Prostate gland (tissue), 2 donors: ENCODE data around the gene KRT72. TPM values are rescaled to one million over a fixed set of nuclear protein-coding genes. Genes with fewer than 3 reads are reported as not detected.

Experiments
- DNase-seq: peaks from one replicate; pipeline ENCODE4 v3.0.0-alpha.2; 2019; ENCODE audit warnings: low spot score
- H3K27ac ChIP-seq, 2 donors: fragments of 200-600 bp; sonication (generic); 2 replicates each; pipeline ENCODE4 v1.5.1; 2017 to 2019
- H3K27me3 ChIP-seq: fragments of 200-600 bp; sonication (generic); replicated peaks from 2 replicates; pipeline ENCODE4 v1.5.1; 2019; ENCODE audit not compliant: insufficient read depth
- H3K36me3 ChIP-seq, 2 donors: fragments of 200-600 bp; sonication (generic); 1 replicate in 1 of 2; 2 replicates in 1 of 2; pipeline versions ENCODE4 v1.5.1 to v1.8.1; 2017 to 2019
- H3K4me1 ChIP-seq: fragments of 200-600 bp; sonication (generic); replicated peaks from 2 replicates; pipeline ENCODE4 v1.5.1; 2019
- H3K4me3 ChIP-seq, 2 donors: fragments of 200-600 bp; sonication (generic); 2 replicates each; pipeline ENCODE4 v1.5.1; 2017 to 2019
- H3K9me3 ChIP-seq: fragments of 200-600 bp; sonication (generic); 2 replicates; pipeline ENCODE4 v1.5.1; 2017
- CTCF ChIP-seq, 4 experiments: fragments of 200-600 bp in 2 of 4; fragments of 450-650 bp in 2 of 4; sonication (generic) in 2 of 4; IDR thresholded peaks; 1 replicate in 3 of 4; 2 replicates in 1 of 4; pipeline ENCODE4 v1.5.1; 2016 to 2019; ENCODE audit warnings: antibody characterized with exemption in 4 of 4, mild to moderate bottlenecking in 2 of 4, moderate library complexity in 2 of 4
- POLR2A ChIP-seq: fragments of 450-650 bp; IDR thresholded peaks from one replicate; pipeline ENCODE4 v1.6.1; 2016; ENCODE audit warnings: antibody characterized with exemption, mild to moderate bottlenecking
- POLR2AphosphoS5 ChIP-seq: sonication (generic); formaldehyde crosslinking; IDR thresholded peaks from one replicate; pipeline ENCODE4 v1.6.1; 2017; ENCODE audit warnings: antibody characterized with exemption
- WGBS: methylation state at CpG from one replicate; pipeline ENCODE4 v1.1.5; 2018; 5-methylcytosine and 5-hydroxymethylcytosine counted together
- intact Hi-C: fragments of 100-400 bp; cut with DNase I; formaldehyde crosslinking; loops from one replicate; pipeline ENCODE4 v1.14.2; 2022
- total RNA-seq, 2 donors: library from RNA; depleted of rRNA; stranded (reverse); fragments of >200 nt; gene quantifications; one replicate each; pipeline ENCODE4 v1.1.0, GENCODE V29; 2016

The KRT72 gene
- total RNA-seq, 2 donors from 2014 or later: 22.1 TPM; not detected in 1

GRCh38 chr12:52628111-52628507 lies 26.8 kb upstream of the KRT72 start:
- Histone ChIP-seq H3K4me1 (no peaks in the 10 kb centered on the region), H3K27ac (no peak overlapping the region), H3K27me3 (peaks cover 2% of the 10 kb centered on the region), H3K4me3 (no peak overlapping the region), H3K9me3 (no peaks in the 10 kb centered on the region), H3K36me3 (no peaks in the 10 kb centered on the region)
- WGBS: 94% methylated on average over 4 of the region's 4 CpGs
- no peak for DNase-seq
- TF ChIP-seq POLR2A (no peak), CTCF (IDR thresholded peaks at IDR 0.05) (no peak)
- intact Hi-C loops: no loop called here

DNA sequence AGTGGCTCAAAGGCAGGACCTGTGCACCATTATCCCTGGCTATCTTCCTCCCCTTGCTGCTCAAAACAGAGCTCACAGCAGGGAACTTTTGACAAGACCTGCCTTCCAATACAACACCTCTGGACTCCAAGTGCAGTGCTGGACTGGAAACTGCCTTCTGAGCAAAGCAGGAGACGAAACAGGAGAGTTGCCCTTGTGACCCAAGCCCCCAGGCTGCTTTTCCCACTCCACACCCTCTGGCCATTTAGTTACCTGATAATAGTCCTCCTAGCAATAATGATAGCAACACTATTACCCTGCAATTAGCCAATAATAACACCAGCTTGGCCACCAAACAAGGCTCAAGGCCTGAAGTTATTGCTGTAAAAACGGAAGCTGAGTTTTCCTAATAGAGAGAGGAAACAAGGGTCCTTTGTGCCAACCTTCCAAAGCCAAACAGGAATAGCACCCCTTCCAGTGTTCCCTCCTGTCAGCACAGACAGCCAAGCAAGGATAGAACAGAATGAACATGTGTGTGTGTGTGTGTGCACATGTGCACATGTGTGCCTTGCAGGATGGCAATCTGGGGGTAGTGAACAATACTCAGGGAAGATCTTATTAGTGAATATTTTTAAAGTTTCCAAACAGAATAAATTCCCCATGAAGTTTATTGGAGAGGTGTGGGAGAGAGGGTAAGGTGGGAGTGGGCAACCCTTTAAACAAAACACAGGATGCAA lies 26.3 kb upstream of the KRT72 start:
- intact Hi-C loops: no loop called here
- no peak for DNase-seq
- TF ChIP-seq POLR2AphosphoS5 (no peak), CTCF (IDR thresholded peaks at IDR 0.05) (no peak), POLR2A (no peak)

DNA sequence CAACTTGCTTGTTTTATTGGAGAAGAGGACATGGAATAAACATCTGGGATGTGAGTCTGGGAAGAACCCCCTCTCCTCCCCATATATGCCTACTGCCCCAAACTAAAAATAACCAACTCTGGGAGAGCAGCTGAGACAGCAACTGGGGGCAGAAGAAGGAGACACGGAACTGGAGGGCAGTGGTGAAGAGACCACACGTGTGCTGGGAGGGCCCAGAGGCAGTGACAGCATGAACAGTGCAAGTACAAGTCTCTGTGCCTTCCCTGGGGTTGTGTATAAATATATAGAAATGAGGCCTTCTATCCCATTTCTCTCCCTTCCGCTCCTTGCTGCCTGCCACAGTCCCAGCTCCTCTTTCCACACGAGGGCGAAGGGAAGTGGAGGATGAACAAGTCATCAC lies 21.1 kb upstream of the KRT72 start:
- Histone ChIP-seq H3K4me3 (no peak overlapping the region), H3K27me3 (no peaks in the 10 kb centered on the region), H3K4me1 (no peaks in the 10 kb centered on the region), H3K27ac (no peak overlapping the region), H3K36me3 (no peaks in the 10 kb centered on the region), H3K9me3 (no peaks in the 10 kb centered on the region)
- 87% methylated on average over 5 of the region's 5 CpGs for WGBS
- intact Hi-C loops: no loop called here
- no peak for DNase-seq
- TF ChIP-seq POLR2AphosphoS5: no peak
- no peak for TF ChIP-seq CTCF (IDR thresholded peaks at IDR 0.05)
- TF ChIP-seq POLR2A: no peak

More for the DNA sequence above, 26.3 kb upstream of the KRT72 start:
- no peak overlapping the region for H3K27ac ChIP-seq
- H3K36me3 ChIP-seq: no peaks in the 10 kb centered on the region
- H3K9me3 ChIP-seq: no peaks in the 10 kb centered on the region
- peaks cover 2% of the 10 kb centered on the region for H3K27me3 ChIP-seq
- H3K4me3 ChIP-seq: no peak overlapping the region
- WGBS: 80% methylated on average over 2 of the region's 2 CpGs
- H3K4me1 ChIP-seq: no peaks in the 10 kb centered on the region

DNA sequence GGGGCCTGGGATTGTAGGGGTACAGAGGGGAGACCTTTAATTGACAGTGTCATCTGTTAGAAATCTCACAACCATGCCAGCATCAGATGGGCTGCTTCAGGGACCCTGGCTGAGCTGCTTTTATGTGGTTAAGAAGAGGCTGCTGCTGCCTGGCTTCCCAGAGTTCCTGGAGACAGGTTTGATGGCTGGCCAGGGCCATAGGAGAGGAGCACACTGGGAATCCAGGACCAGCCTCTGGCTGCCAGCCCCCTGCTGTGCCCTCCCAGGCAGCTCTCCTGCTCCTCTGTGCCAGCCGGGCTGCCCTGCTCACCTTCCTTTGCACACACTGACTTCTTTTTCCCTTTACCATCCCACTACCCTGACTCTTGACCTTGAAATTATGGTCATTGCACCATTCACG lies 17.6 kb upstream of the KRT72 start:
- Histone ChIP-seq H3K36me3 (no peaks in the 10 kb centered on the region), H3K9me3 (no peaks in the 10 kb centered on the region), H3K4me3 (no peak overlapping the region), H3K4me1 (no peaks in the 10 kb centered on the region), H3K27ac (no peak overlapping the region), H3K27me3 (no peaks in the 10 kb centered on the region)
- 89% methylated on average over 2 of the region's 2 CpGs for WGBS
- intact Hi-C loops: no loop called here
- no peak for TF ChIP-seq POLR2A
- no peak for TF ChIP-seq POLR2AphosphoS5
- no peak for TF ChIP-seq CTCF (IDR thresholded peaks at IDR 0.05)
- DNase-seq: no peak

DNA sequence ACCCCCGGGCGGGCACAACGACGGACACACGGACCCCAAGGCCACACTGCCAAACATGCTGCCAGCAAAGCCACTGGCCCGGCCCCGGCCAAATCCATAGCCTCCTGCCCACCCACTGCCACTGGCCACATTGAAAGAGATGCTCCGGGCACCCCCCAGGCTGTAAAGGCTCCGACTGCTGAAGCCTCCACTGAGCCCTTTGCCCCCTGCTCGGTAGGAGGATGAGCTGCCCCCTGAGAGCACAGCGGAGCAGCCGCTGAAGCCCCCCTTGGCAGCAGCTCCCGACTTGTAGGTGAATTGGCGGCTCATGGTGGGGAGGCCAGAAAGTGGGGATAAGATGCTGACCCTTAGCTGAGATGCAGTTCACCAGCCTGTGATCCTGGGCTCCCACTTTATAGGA lies 17.0 kb upstream of the KRT72 start, which contains the start of gene KRT73:
Gene KRT73 (minus strand): TSS at position 344 of the 400 bp plus-strand sequence. CDS start 35 bp downstream, at position 309.
- H3K27me3 ChIP-seq: no peaks in the 10 kb centered on the region
- intact Hi-C loops: no loop called here
- no peaks in the 10 kb centered on the region for H3K36me3 ChIP-seq
- H3K4me3 ChIP-seq: no peak within 1 kb of the TSS
- WGBS: 81% methylated on average over 8 of the region's 14 CpGs
- DNase-seq: no peak
- H3K4me1 ChIP-seq: no peaks in the 10 kb centered on the region
- H3K9me3 ChIP-seq: no peaks in the 10 kb centered on the region
- H3K27ac ChIP-seq: no peak within 1 kb of the TSS
- TF ChIP-seq CTCF (IDR thresholded peaks at IDR 0.05) (no peak), POLR2A (no peak), POLR2AphosphoS5 (no peak)
